NCI-H146 treated with DMSO at 0.1 percent for 48 hours (cell line): ENCODE results near the gene LINC00237.

Experiments used
- DNase-seq: peaks from one replicate; lab custom pipeline; 2025; ENCODE audit not compliant: unreplicated experiment; lab: John Stamatoyannopoulos, UW

LINC00237 gene

GRCh38 chr20:21099751-21100577, 6.2 kb downstream of the LINC00237 start:
- no peak for DNase-seq

GRCh38 chr20:21096321-21097043, 9.7 kb downstream of the LINC00237 start:
- no peak for DNase-seq

GRCh38 chr20:21092806-21093205, 13.4 kb downstream of the LINC00237 start:
- DNase-seq: no peak

- DNase-seq: peak; percentile 62
Observed at GRCh38 chr20:21090721-21091120, 15.4 kb downstream of the LINC00237 start.

- DNase-seq: no peak
Observed at GRCh38 chr20:21090111-21090618, 16.0 kb downstream of the LINC00237 start.

- DNase-seq: no peak
Observed at GRCh38 chr20:21089391-21089790, 16.8 kb downstream of the LINC00237 start.

GRCh38 chr20:21087862-21088540, 18.2 kb downstream of the LINC00237 start:
- no peak for DNase-seq

- no peak for DNase-seq
Observed at GRCh38 chr20:21083825-21084325, 22.3 kb downstream of the LINC00237 start.

- DNase-seq: no peak
Observed at GRCh38 chr20:21082584-21082983, 23.6 kb downstream of the LINC00237 start.

- no peak for DNase-seq
Observed at GRCh38 chr20:21077809-21078345, 28.3 kb downstream of the LINC00237 start.

- no peak for DNase-seq
Observed at GRCh38 chr20:21076073-21076472, 30.1 kb downstream of the LINC00237 start.

- no peak for DNase-seq
Observed at GRCh38 chr20:21075471-21075870, 30.7 kb downstream of the LINC00237 start.

GRCh38 chr20:21074605-21075336, 31.4 kb downstream of the LINC00237 start:
- no peak for DNase-seq

- no peak for DNase-seq
Observed at GRCh38 chr20:21067255-21067654, 38.9 kb downstream of the LINC00237 start.

- no peak for DNase-seq
Observed at GRCh38 chr20:21064924-21065323, 41.2 kb downstream of the LINC00237 start.

- DNase-seq: no peak
Observed at GRCh38 chr20:21063276-21063675, 42.9 kb downstream of the LINC00237 start.

GRCh38 chr20:21053002-21053762, 53.0 kb downstream of the LINC00237 start:
- DNase-seq: peak; percentile 24

- no peak for DNase-seq
Observed at GRCh38 chr20:21052686-21053001, 53.5 kb downstream of the LINC00237 start.

GRCh38 chr20:21052241-21052640, 53.9 kb downstream of the LINC00237 start:
- DNase-seq: no peak

GRCh38 chr20:21050710-21051109, 55.4 kb downstream of the LINC00237 start:
- DNase-seq: no peak
